Cardiac muscle cell (in vitro differentiated cells and primary cell): ENCODE measurements around the gene ZNF143. TPM values are rescaled to one million over a fixed set of nuclear protein-coding genes. Genes with fewer than 3 reads are reported as not detected.
"Not testable (repeated sequence)": the region's sequence is repeated elsewhere in the genome, so short reads cannot be mapped to it uniquely, and the experiment has no call there.

Experiments used
- DNase-seq, 2 donors: peaks; one replicate each; pipeline versions ENCODE4 v3.0.0 to v3.0.0-alpha.2; 2010 to 2017; ENCODE audit warnings: low read depth in 1 of 2, low spot score in 1 of 2
- H3K27ac ChIP-seq: fragments of 200-600 bp; sonication (generic); 2 replicates; pipeline ENCODE4 v1.5.1; 2016
- H3K27me3 ChIP-seq: fragments of 200-600 bp; sonication (generic); 2 replicates; pipeline ENCODE4 v1.6.0; 2016; ENCODE audit warnings: control low read depth
- H3K36me3 ChIP-seq: fragments of 200-600 bp; sonication (generic); 2 replicates; pipeline ENCODE4 v1.5.1; 2016; ENCODE audit warnings: control low read depth
- H3K4me1 ChIP-seq: fragments of 200-600 bp; sonication (generic); 2 replicates; pipeline ENCODE4 v1.8.1; 2017; ENCODE audit warnings: low read depth, mild to moderate bottlenecking, mixed run types
- H3K4me3 ChIP-seq: fragments of 200-600 bp; sonication (generic); 2 replicates; pipeline ENCODE4 v1.5.1; 2016; ENCODE audit warnings: mild to moderate bottlenecking
- H3K9me3 ChIP-seq: fragments of 200-600 bp; sonication (generic); 2 replicates; pipeline ENCODE4 v1.5.1; 2017; ENCODE audit warnings: low read depth, mild to moderate bottlenecking, control low read depth
- polyA plus RNA-seq: library from polyadenylated mRNA; unstranded; fragments of >200 nt; fragmentation: Nextera tagmentation; extraction: Ambion mirVana; gene quantifications from 2 replicates; pipeline ENCODE4 v1.2.1, GENCODE V29; 2016
- total RNA-seq: library from RNA; depleted of rRNA; stranded (reverse); fragments of >200 nt; gene quantifications from 2 replicates; pipeline ENCODE4 v1.2.3, GENCODE V29; 2016
- TF ChIP-seq, protein P1 (sequence below): IDR thresholded peaks from 2 replicates; pipeline ENCODE4 v1.5.1; 2012; ENCODE audit warnings: low read depth, mild to moderate bottlenecking, low read length

The ZNF143 gene
- total and polyA plus RNA-seq, 2 experiments from 2014 or later = 28.7 to 73.7 TPM

GRCh38 chr11:9506489-9507276 is 45.9 kb downstream of the ZNF143 start:
- Histone ChIP-seq H3K4me1 (no peaks in the 10 kb centered on the region), H3K9me3 (no peaks in the 10 kb centered on the region), H3K4me3 (no peak overlapping the region), H3K27ac (no peak overlapping the region), H3K36me3 (peaks cover 18% of the 10 kb centered on the region), H3K27me3 (no peaks in the 10 kb centered on the region)
- TF ChIP-seq, protein P1, sequence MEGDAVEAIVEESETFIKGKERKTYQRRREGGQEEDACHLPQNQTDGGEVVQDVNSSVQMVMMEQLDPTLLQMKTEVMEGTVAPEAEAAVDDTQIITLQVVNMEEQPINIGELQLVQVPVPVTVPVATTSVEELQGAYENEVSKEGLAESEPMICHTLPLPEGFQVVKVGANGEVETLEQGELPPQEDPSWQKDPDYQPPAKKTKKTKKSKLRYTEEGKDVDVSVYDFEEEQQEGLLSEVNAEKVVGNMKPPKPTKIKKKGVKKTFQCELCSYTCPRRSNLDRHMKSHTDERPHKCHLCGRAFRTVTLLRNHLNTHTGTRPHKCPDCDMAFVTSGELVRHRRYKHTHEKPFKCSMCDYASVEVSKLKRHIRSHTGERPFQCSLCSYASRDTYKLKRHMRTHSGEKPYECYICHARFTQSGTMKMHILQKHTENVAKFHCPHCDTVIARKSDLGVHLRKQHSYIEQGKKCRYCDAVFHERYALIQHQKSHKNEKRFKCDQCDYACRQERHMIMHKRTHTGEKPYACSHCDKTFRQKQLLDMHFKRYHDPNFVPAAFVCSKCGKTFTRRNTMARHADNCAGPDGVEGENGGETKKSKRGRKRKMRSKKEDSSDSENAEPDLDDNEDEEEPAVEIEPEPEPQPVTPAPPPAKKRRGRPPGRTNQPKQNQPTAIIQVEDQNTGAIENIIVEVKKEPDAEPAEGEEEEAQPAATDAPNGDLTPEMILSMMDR = peak; percentile 89
- DNase-seq = peak; percentile 86 to 90

DNA sequence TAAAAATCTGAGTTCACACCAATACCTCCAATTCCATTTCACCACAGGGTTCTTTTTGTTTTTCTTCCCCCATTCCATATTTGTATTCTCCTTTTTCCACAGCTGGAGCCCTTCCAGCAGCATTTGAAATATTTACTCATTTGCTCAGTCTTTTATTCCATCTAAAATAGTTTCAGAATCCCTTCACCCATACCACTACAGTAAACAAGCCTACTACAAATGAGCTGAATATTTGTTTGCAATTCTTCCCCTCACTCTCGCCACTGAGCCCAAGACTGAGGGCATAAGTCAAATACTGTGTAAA is 46.4 kb downstream of the ZNF143 start:
- Histone ChIP-seq H3K9me3 (no peaks in the 10 kb centered on the region), H3K27ac (no peak overlapping the region), H3K27me3 (no peaks in the 10 kb centered on the region), H3K36me3 (peaks cover 19% of the 10 kb centered on the region), H3K4me3 (no peak overlapping the region), H3K4me1 (no peaks in the 10 kb centered on the region)
- TF ChIP-seq, protein P1 = no peak
- no peak for DNase-seq

DNA sequence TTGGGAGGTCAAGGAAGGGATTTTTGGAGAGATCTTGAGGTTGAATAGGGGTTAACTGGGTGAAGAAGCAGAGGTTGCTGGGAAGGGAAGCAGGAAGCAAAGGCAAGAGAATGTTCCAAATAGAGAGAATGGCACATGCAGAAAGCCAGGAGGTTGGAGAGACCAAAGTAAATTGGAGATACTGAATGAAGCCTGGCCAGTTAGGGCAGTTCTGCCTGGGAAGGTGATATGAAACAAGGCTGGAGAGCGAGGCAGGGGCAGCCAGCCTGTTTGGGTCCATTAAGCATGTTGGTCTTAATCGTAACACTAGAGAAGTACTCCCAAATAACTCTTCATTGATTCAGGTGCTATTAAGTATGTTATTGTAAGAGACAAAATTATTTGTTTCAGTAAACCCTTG is 48.2 kb downstream of the ZNF143 start:
- no peak for DNase-seq
- TF ChIP-seq, protein P1 = no peak
- peaks cover 31% of the 10 kb centered on the region for H3K36me3 ChIP-seq
- no peaks in the 10 kb centered on the region for H3K4me1 ChIP-seq
- H3K4me3 ChIP-seq = no peak overlapping the region
- no peaks in the 10 kb centered on the region for H3K27me3 ChIP-seq
- no peaks in the 10 kb centered on the region for H3K9me3 ChIP-seq
- H3K27ac ChIP-seq = no peak overlapping the region

DNA sequence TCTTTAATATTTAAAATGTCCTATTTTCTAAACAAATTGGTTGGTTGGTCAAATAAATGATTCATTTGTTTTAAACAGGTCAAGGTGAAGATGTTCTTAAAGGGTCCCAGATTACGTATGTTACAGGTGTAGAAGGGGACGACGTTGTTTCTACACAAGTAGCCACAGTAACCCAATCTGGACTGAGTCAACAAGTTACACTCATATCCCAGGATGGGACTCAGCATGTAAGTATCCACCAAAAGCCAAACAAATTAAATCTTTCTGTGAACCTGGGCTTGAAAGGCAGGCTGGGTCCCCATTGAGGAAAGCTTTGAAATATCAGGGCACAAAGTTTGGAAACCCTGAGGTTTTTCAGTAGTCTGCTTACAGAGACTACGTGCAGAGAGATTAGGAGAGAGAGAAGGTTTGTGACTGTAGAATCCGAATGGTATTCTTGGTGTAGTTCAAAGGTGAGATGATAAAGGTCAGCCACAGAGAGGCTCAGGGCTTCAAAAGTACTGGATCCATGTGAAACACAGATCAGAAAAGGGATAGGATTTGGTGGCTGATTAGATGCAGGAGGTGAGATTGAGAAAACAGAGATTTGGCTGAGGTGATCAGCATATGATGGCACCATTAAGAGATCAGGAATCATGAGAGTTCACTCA is 51.7 kb downstream of the ZNF143 start:
- H3K27me3 ChIP-seq = no peaks in the 10 kb centered on the region
- H3K36me3 ChIP-seq = peaks cover 47% of the 10 kb centered on the region
- H3K27ac ChIP-seq = no peak overlapping the region
- no peak for DNase-seq
- H3K9me3 ChIP-seq = no peaks in the 10 kb centered on the region
- no peak overlapping the region for H3K4me3 ChIP-seq
- TF ChIP-seq, protein P1 = no peak
- no peaks in the 10 kb centered on the region for H3K4me1 ChIP-seq

DNA sequence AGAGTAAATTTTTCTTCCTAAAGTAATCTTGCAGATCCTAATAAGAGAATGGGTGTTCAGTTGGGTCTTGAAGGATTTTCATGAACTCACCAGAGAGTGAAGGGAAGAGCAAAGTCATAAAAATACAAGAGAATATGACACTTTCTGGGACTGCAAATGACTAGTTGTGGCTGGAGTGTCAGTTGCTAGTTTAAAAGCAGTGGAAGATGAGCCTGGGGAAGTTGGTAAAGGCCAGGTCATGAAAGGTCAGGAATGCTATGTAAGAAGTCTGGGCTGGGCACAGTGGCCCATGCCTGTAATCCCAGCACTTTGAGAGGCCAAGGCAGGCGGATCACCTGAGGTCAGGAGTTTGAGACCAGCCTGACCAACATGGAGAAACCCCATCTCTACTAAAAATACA is 53.8 kb downstream of the ZNF143 start:
- H3K36me3 ChIP-seq = peaks cover 46% of the 10 kb centered on the region
- not testable (repeated sequence) for DNase-seq, H3K27me3 ChIP-seq, H3K4me1 ChIP-seq, H3K9me3 ChIP-seq, H3K27ac ChIP-seq, H3K4me3 ChIP-seq

GRCh38 chr11:9516113-9516512 is 55.3 kb downstream of the ZNF143 start:
- no peaks in the 10 kb centered on the region for H3K4me1 ChIP-seq
- H3K27ac ChIP-seq = no peak overlapping the region
- TF ChIP-seq, protein P1 = no peak
- no peaks in the 10 kb centered on the region for H3K27me3 ChIP-seq
- no peak for DNase-seq
- no peaks in the 10 kb centered on the region for H3K9me3 ChIP-seq
- peaks cover 44% of the 10 kb centered on the region for H3K36me3 ChIP-seq
- no peak overlapping the region for H3K4me3 ChIP-seq
